Tibial nerve (tissue), 4 donors: ENCODE results near the gene IL20RA. TPM values are rescaled to one million over a fixed set of nuclear protein-coding genes. Genes with fewer than 3 reads are reported as not detected.

Source experiments
- DNase-seq, 2 donors: peaks; one replicate each; pipeline ENCODE4 v3.0.0-alpha.2; 2019; ENCODE audit warnings: low spot score in 2 of 2
- H3K27ac ChIP-seq, 4 donors: fragments of 200-600 bp; sonication (generic) in 3 of 4; one replicate each; pipeline ENCODE4 v1.5.1; 2017 to 2019; ENCODE audit warnings: mild to moderate bottlenecking in 1 of 4
- H3K27me3 ChIP-seq, 2 donors: fragments of 200-600 bp; sonication (generic) in 1 of 2; one replicate each; pipeline versions ENCODE4 v1.5.1 to v1.6.0; 2017 to 2019
- H3K36me3 ChIP-seq, 3 donors: fragments of 200-600 bp; sonication (generic); one replicate each; pipeline ENCODE4 v1.5.1; 2018 to 2019
- H3K4me1 ChIP-seq, 4 donors: fragments of 200-600 bp; sonication (generic) in 3 of 4; one replicate each; pipeline ENCODE4 v1.5.1; 2017 to 2019
- H3K4me3 ChIP-seq, 4 donors: fragments of 200-600 bp; sonication (generic) in 3 of 4; one replicate each; pipeline ENCODE4 v1.5.1; 2017 to 2019; ENCODE audit warnings: mild to moderate bottlenecking in 1 of 4, moderate library complexity in 1 of 4
- H3K9me3 ChIP-seq, 4 donors: fragments of 200-600 bp; sonication (generic) in 3 of 4; one replicate each; pipeline ENCODE4 v1.5.1; 2017 to 2019
- CTCF ChIP-seq, 5 experiments: fragments of 200-600 bp in 3 of 5; fragments of 450-650 bp in 2 of 5; sonication (generic) in 3 of 5; IDR thresholded peaks; one replicate each; pipeline ENCODE4 v1.5.1; 2016 to 2019; ENCODE audit warnings: antibody characterized with exemption in 5 of 5, mild to moderate bottlenecking in 3 of 5, moderate library complexity in 2 of 5
- EP300 ChIP-seq, 2 donors: sonication (generic); formaldehyde crosslinking; IDR thresholded peaks; one replicate each; pipeline ENCODE4 v1.6.1; 2017; ENCODE audit warnings: antibody characterized with exemption in 2 of 2, mild to moderate bottlenecking in 1 of 2
- POLR2A ChIP-seq, 2 donors: fragments of 450-650 bp; IDR thresholded peaks; one replicate each; pipeline ENCODE4 v1.6.1; 2017; ENCODE audit warnings: antibody characterized with exemption in 2 of 2, mild to moderate bottlenecking in 2 of 2, moderate library complexity in 2 of 2
- WGBS, 2 donors: methylation state at CpG; one replicate each; pipeline ENCODE4 v1.1.5; 2018; 5-methylcytosine and 5-hydroxymethylcytosine counted together
- total RNA-seq, 4 donors: library from RNA; depleted of rRNA; stranded (reverse); fragments of >200 nt; gene quantifications; one replicate each; pipeline ENCODE4 v1.1.0, GENCODE V29; 2016

The IL20RA gene
- total RNA-seq, 4 donors from 2014 or later: 0.60 to 6.3 (median 2.8) TPM

GRCh38 chr6:137033828-137034227, 10.9 kb downstream of the IL20RA start:
- TF ChIP-seq EP300 (IDR thresholded peaks at IDR 0.05) (no peak), POLR2A (IDR thresholded peaks at IDR 0.05) (no peak), CTCF (IDR thresholded peaks at IDR 0.05) (no peak)
- WGBS, 2 donors: 63 to 65% methylated on average over 2 of the region's 2 CpGs
- no peaks in the 10 kb centered on the region for H3K27me3 ChIP-seq

DNA sequence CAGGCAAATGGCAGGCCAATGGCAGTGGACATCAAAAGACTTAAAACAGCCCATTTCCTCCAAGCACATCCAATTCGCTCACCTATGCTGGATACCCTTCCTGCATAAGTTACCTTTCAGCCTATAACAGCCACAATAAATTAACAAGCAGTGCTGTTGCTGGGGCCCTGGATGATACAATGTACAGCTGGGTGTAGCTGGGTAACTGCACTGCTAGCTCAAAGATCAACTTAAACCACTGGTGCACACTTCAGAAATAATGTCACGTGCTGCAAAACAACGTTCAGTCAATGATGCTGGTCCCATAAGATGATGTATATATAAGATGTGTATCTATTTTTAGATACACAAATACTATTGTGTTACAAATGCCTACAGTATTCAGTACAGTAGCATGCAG, 13.6 kb downstream of the IL20RA start:
- H3K9me3 ChIP-seq: no peaks in the 10 kb centered on the region
- H3K27ac ChIP-seq: no peak overlapping the region
- no peaks in the 10 kb centered on the region for H3K4me1 ChIP-seq
- DNase-seq: no peak
- H3K4me3 ChIP-seq: no peak overlapping the region
- no peaks in the 10 kb centered on the region for H3K36me3 ChIP-seq
- WGBS, 2 donors: 80 to 88% methylated on average over 3 of the region's 3 CpGs
- no peaks in the 10 kb centered on the region for H3K27me3 ChIP-seq
- TF ChIP-seq CTCF (IDR thresholded peaks at IDR 0.05) (no peak), EP300 (IDR thresholded peaks at IDR 0.05) (no peak), POLR2A (IDR thresholded peaks at IDR 0.05) (no peak)

More at GRCh38 chr6:137033828-137034227, 10.9 kb downstream of the IL20RA start:
- Histone ChIP-seq H3K27ac (no peak overlapping the region), H3K36me3 (no peaks in the 10 kb centered on the region), H3K4me1 (no peaks in the 10 kb centered on the region), H3K9me3 (no peaks in the 10 kb centered on the region), H3K4me3 (no peak overlapping the region)
- DNase-seq: no peak

- DNase-seq: no peak
- Histone ChIP-seq H3K27ac (no peak overlapping the region), H3K27me3 (no peaks in the 10 kb centered on the region), H3K9me3 (no peaks in the 10 kb centered on the region), H3K36me3 (no peaks in the 10 kb centered on the region), H3K4me3 (no peak overlapping the region), H3K4me1 (no peaks in the 10 kb centered on the region)
- TF ChIP-seq EP300 (IDR thresholded peaks at IDR 0.05) (no peak), CTCF (IDR thresholded peaks at IDR 0.05) (no peak), POLR2A (IDR thresholded peaks at IDR 0.05) (no peak)
- WGBS, 2 donors: 45 to 51% methylated on average over 2 of the region's 2 CpGs
Observed at GRCh38 chr6:137028912-137029311, 15.9 kb downstream of the IL20RA start.

DNA sequence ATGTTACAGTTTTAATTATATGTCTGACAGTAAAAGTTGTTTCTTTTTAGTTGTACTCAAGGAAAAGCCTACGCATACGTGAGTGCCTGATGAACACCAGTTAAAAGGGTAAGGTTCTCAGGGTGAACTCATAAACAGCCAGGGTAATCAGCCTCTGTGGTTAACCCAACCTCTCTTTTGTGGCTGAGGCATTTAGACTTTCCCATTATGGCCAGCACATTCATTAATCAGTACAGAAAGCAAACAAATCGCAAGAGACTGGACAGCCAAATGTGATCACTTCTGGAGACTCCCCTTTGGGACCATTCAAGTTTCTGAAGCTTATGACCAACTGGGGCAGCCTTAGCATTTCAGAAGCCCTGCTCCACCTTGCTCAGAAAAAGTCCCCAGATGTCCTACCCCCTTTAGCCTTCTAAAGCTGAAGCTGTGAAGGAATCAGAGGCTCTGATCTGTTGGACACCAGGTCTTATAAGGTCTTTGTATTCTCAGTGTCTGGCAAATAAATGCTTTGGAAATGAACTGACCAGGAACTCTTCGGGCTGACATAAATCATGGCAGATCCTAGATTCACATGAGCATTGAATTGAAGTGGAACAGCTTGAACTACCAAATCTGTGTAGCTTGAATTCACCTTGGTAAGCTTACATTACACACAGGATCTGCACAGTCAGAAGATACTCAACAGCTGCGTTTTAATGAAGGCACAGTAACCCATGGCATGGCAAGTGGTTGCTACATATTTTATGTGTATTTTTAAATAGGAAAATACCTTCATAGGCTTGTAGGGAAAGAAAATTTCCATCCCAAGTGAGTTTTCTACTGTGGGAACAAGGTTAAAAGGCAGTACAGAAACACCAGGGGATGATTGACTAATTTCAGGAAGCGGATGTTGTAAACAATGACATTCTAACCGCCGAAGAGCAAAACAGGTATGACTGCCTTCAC, 18.7 kb downstream of the IL20RA start:
- no peaks in the 10 kb centered on the region for H3K4me1 ChIP-seq
- H3K36me3 ChIP-seq: no peaks in the 10 kb centered on the region
- no peak for TF ChIP-seq CTCF (IDR thresholded peaks at IDR 0.05)
- TF ChIP-seq EP300 (IDR thresholded peaks at IDR 0.05): no peak
- no peak for TF ChIP-seq POLR2A (IDR thresholded peaks at IDR 0.05)
- H3K27ac ChIP-seq: no peak overlapping the region
- H3K27me3 ChIP-seq: no peaks in the 10 kb centered on the region
- H3K9me3 ChIP-seq: no peaks in the 10 kb centered on the region
- H3K4me3 ChIP-seq: no peak overlapping the region
- 75 to 80% methylated on average over 8 of the region's 8 CpGs for WGBS, 2 donors
- DNase-seq: no peak

GRCh38 chr6:137024237-137024990, 20.4 kb downstream of the IL20RA start:
- no peak for DNase-seq
- Histone ChIP-seq H3K9me3 (no peaks in the 10 kb centered on the region), H3K36me3 (no peaks in the 10 kb centered on the region), H3K4me1 (no peaks in the 10 kb centered on the region), H3K4me3 (no peak overlapping the region), H3K27me3 (no peaks in the 10 kb centered on the region), H3K27ac (peak overlapping the region in 1 of 4 donors; percentile 24)
- TF ChIP-seq EP300 (IDR thresholded peaks at IDR 0.05) (no peak), CTCF (IDR thresholded peaks at IDR 0.05) (no peak), POLR2A (IDR thresholded peaks at IDR 0.05) (no peak)
- 66 to 67% methylated on average over 3 of the region's 3 CpGs for WGBS, 2 donors
